Left lung (tissue), 10 donors: Measurements from ENCODE around the gene CDK14. TPM values are rescaled to one million over a fixed set of nuclear protein-coding genes. Genes with fewer than 3 reads are reported as not detected.

Experiments used
- ATAC-seq: fragments of 200-7000 bp; cut with Tn5 transposase; one replicate; pipeline ENCODE4 v1.9.1; 2020; ENCODE audit warnings: moderate library complexity
- DNase-seq, 4 donors: peaks; one replicate each; pipeline ENCODE4 v3.0.0-alpha.2; 2013 to 2020
- H3K27ac ChIP-seq, 2 donors: fragments of 200-600 bp; sonication (generic) in 1 of 2; one replicate each; pipeline versions ENCODE4 v1.5.0 to v1.8.0; 2020 to 2021
- H3K27me3 ChIP-seq, 2 donors: fragments of 200-600 bp; sonication (generic) in 1 of 2; one replicate each; pipeline versions ENCODE4 v1.5.0 to v1.8.0; 2020 to 2021
- H3K36me3 ChIP-seq, 2 donors: fragments of 200-600 bp; sonication (generic) in 1 of 2; one replicate each; pipeline versions ENCODE4 v1.5.0 to v1.8.0; 2020 to 2021
- H3K4me1 ChIP-seq, 2 donors: fragments of 200-600 bp; one replicate each; pipeline ENCODE4 v1.8.0; 2021
- H3K4me3 ChIP-seq, 2 donors: fragments of 200-600 bp; sonication (generic) in 1 of 2; one replicate each; pipeline versions ENCODE4 v1.5.0 to v1.8.0; 2020 to 2021; ENCODE audit warnings: mild to moderate bottlenecking in 1 of 2
- H3K9me3 ChIP-seq, 2 donors: fragments of 200-600 bp; sonication (generic) in 1 of 2; one replicate each; pipeline versions ENCODE4 v1.5.0 to v1.8.0; 2020 to 2021
- intact Hi-C, 2 donors: fragments of 100-400 bp; cut with DNase I; formaldehyde crosslinking; loops; one replicate each; pipeline versions ENCODE4 v1.11.2 to v1.14.2; 2022
- polyA plus RNA-seq, 6 donors: library from polyadenylated mRNA; unstranded; fragments of 120-200 nt; gene quantifications; one replicate each; pipeline ENCODE4 v1.2.1, GENCODE V29; 2013; ENCODE audit not compliant: insufficient read length in 6 of 6
- total RNA-seq, 2 donors: library from RNA; stranded (reverse); fragmentation: NEBNext Ultra II Directional; extraction: Animal tissue kit (Norgen Biotek cat#: 25700); gene quantifications; one replicate each; pipeline ENCODE4 v1.2.1, GENCODE V29; 2021
- TF ChIP-seq, protein P1 (sequence below), 2 donors: fragments of 200-600 bp; sonication (generic) in 1 of 2; IDR thresholded peaks; one replicate each; pipeline versions ENCODE4 v1.5.0 to v1.8.0; 2021; ENCODE audit warnings: antibody characterized with exemption in 2 of 2
- donor health status: DM: no; HTN: yes; CAD: no.
- donor health status: DM: no; HTN: no; CAD: no.

CDK14 gene
- total and polyA plus RNA-seq, 8 donors = 24.1 to 45.1 (median 30.0) TPM

DNA sequence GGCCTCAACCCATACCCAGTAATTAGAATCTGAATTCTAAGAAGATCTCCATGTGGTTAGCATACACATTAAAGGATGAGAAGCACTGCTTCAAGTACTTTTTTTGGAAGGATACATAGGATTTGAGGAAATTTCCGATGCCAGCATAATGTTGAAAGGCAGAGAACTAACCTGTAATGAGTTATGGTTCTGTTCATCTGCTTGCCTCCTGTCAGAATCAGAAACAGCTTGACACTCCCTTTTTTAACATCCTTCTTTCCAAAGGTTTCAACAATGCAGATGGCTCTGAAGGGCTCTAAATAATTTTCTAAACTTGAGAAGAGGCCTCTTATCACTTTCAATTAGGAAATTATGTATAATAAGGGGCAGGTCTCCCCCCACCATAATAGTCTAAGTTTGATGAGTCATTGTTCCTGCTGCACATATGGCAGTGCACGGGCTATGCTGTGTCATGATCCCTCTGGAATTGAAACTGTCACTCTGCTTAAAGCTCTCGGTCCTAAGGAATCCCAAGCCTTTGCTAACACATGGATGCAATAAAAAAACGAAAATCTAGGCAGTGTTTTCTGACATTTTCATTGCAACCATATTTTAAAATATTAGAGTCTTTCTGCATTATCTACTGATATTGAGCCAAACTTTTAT lies 376.9 kb downstream of the CDK14 start:
- Histone ChIP-seq H3K9me3 (peaks cover 0 to 26% of the 10 kb centered on the region in 2 donors), H3K4me1 (no peaks in the 10 kb centered on the region), H3K27ac (no peak overlapping the region), H3K36me3 (no peaks in the 10 kb centered on the region), H3K4me3 (no peak overlapping the region), H3K27me3 (no peaks in the 10 kb centered on the region)
- ATAC-seq (no peak), DNase-seq (no peak)
- TF ChIP-seq, protein P1, sequence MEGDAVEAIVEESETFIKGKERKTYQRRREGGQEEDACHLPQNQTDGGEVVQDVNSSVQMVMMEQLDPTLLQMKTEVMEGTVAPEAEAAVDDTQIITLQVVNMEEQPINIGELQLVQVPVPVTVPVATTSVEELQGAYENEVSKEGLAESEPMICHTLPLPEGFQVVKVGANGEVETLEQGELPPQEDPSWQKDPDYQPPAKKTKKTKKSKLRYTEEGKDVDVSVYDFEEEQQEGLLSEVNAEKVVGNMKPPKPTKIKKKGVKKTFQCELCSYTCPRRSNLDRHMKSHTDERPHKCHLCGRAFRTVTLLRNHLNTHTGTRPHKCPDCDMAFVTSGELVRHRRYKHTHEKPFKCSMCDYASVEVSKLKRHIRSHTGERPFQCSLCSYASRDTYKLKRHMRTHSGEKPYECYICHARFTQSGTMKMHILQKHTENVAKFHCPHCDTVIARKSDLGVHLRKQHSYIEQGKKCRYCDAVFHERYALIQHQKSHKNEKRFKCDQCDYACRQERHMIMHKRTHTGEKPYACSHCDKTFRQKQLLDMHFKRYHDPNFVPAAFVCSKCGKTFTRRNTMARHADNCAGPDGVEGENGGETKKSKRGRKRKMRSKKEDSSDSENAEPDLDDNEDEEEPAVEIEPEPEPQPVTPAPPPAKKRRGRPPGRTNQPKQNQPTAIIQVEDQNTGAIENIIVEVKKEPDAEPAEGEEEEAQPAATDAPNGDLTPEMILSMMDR (IDR thresholded peaks at IDR 0.05) = no peak
- intact Hi-C loops = no loop called here

DNA sequence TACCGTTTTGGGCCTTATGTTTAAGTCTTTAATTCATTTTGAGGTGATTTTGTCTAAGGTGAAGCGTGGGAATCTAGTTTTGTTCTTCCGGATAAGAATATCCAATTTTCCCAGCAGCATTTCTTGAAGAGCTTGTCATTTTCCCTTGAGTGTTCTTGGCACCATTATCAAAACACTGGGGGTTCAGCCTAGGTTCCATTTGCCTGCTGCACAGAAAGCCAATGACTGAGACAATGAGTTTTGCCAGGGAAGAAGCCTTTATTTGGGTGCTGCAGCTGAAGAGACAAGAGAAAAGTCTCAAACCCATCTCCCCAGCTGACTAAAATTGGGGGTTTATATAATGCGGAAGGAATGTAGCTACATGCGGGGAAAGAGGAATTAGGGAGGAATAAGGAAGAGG lies 380.9 kb downstream of the CDK14 start:
- Histone ChIP-seq H3K27me3 (no peaks in the 10 kb centered on the region), H3K36me3 (no peaks in the 10 kb centered on the region), H3K9me3 (peaks cover 0 to 28% of the 10 kb centered on the region in 2 donors), H3K4me3 (no peak overlapping the region), H3K4me1 (no peaks in the 10 kb centered on the region), H3K27ac (no peak overlapping the region)
- DNase-seq (no peak), ATAC-seq (no peak)
- TF ChIP-seq, protein P1 (IDR thresholded peaks at IDR 0.05) = no peak
- intact Hi-C loops = no loop called here

- intact Hi-C loops = no loop called here
- no peaks in the 10 kb centered on the region for H3K27me3 ChIP-seq
- H3K27ac ChIP-seq = no peak overlapping the region
- DNase-seq (no peak), ATAC-seq (no peak)
- no peak overlapping the region for H3K4me3 ChIP-seq
- H3K36me3 ChIP-seq = no peaks in the 10 kb centered on the region
- no peaks in the 10 kb centered on the region for H3K4me1 ChIP-seq
- H3K9me3 ChIP-seq = peaks cover 0 to 15% of the 10 kb centered on the region in 2 donors
- TF ChIP-seq, protein P1 (IDR thresholded peaks at IDR 0.05) = no peak
These were observed 384.4 kb downstream of the CDK14 start for GRCh38 chr7:90980545-90980944.

- Histone ChIP-seq H3K27ac (no peak overlapping the region), H3K36me3 (no peaks in the 10 kb centered on the region)
- intact Hi-C loops = no loop called here
These were observed 386.1 kb downstream of the CDK14 start for GRCh38 chr7:90982228-90982627.

DNA sequence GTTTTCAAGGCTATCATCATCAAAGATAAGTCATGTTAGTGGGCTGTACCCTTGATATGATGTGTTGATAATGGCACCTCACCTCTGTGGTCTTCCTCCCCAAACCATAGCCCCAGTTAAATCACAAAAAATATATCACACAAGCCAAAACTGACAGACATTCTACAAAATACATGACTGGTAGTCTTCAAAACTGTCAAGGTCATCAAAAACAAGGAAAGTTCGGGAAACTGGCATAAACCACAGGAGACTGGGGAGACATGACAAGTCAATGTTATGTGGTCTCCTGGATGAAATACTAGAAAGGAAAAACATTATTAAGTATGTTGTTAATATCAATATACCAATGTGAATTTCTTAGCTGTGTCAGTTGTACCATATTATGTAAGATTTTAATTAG lies 388.6 kb downstream of the CDK14 start:
- TF ChIP-seq, protein P1 (IDR thresholded peaks at IDR 0.05) = no peak
- H3K4me1 ChIP-seq = peaks cover 0 to 4% of the 10 kb centered on the region in 2 donors
- ATAC-seq = no peak
- no peaks in the 10 kb centered on the region for H3K36me3 ChIP-seq
- no peak overlapping the region for H3K4me3 ChIP-seq
- H3K27me3 ChIP-seq = no peaks in the 10 kb centered on the region
- no peak overlapping the region for H3K27ac ChIP-seq
- intact Hi-C loops = no loop called here
- peaks cover 0 to 9% of the 10 kb centered on the region in 2 donors for H3K9me3 ChIP-seq
- no peak for DNase-seq

More at GRCh38 chr7:90982228-90982627, 386.1 kb downstream of the CDK14 start:
- TF ChIP-seq, protein P1 (IDR thresholded peaks at IDR 0.05) = no peak
- Histone ChIP-seq H3K9me3 (peaks cover 0 to 9% of the 10 kb centered on the region in 2 donors), H3K4me1 (no peaks in the 10 kb centered on the region), H3K4me3 (no peak overlapping the region), H3K27me3 (no peaks in the 10 kb centered on the region)
- DNase-seq = no peak
- no peak for ATAC-seq
